GM12864 (cell line): ENCODE measurements around the gene GCSH.
"Not testable (repeated sequence)": the region's sequence is repeated elsewhere in the genome, so short reads cannot be mapped to it uniquely, and the experiment has no call there.

Experiments used
- DNase-seq: peaks from one replicate; pipeline ENCODE4 v3.0.0-alpha.2; 2011; ENCODE audit warnings: low read depth
- H3K4me3 ChIP-seq: 2 replicates; pipeline ENCODE4 v1.5.1; 2011; ENCODE audit warnings: mild to moderate bottlenecking, low read depth, low read length, control low read depth
- TF ChIP-seq, protein P1 (sequence below): IDR thresholded peaks from 2 replicates; pipeline ENCODE4 v1.5.1; 2011; ENCODE audit warnings: low read depth, mild to moderate bottlenecking, moderate library complexity, low read length, control low read depth, inconsistent platforms; ENCODE audit errors: missing control alignments

Gene GCSH

DNA sequence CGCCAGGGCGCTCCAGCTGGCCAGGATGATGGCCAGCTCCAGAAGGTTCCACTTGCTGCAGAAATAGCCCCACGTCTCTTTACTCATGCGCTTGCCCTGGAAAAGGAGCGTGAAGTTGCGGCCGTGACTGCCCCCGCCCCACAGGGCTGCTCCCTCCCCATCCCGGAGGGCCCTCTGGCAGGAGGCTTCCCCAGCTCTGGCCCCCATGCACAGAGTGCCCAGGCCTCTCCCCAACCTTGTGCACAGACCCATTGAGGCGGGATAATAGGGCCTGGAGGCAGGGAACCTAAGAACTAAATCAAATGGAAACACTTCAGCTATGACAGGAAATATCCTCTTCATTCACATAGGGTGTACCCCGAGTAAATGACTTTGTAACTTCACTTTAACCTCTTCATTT, 21.2 kb upstream of the GCSH start:
- TF ChIP-seq, protein P1, sequence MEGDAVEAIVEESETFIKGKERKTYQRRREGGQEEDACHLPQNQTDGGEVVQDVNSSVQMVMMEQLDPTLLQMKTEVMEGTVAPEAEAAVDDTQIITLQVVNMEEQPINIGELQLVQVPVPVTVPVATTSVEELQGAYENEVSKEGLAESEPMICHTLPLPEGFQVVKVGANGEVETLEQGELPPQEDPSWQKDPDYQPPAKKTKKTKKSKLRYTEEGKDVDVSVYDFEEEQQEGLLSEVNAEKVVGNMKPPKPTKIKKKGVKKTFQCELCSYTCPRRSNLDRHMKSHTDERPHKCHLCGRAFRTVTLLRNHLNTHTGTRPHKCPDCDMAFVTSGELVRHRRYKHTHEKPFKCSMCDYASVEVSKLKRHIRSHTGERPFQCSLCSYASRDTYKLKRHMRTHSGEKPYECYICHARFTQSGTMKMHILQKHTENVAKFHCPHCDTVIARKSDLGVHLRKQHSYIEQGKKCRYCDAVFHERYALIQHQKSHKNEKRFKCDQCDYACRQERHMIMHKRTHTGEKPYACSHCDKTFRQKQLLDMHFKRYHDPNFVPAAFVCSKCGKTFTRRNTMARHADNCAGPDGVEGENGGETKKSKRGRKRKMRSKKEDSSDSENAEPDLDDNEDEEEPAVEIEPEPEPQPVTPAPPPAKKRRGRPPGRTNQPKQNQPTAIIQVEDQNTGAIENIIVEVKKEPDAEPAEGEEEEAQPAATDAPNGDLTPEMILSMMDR = no peak
- no peak for DNase-seq
- no peak overlapping the region for H3K4me3 ChIP-seq

DNA sequence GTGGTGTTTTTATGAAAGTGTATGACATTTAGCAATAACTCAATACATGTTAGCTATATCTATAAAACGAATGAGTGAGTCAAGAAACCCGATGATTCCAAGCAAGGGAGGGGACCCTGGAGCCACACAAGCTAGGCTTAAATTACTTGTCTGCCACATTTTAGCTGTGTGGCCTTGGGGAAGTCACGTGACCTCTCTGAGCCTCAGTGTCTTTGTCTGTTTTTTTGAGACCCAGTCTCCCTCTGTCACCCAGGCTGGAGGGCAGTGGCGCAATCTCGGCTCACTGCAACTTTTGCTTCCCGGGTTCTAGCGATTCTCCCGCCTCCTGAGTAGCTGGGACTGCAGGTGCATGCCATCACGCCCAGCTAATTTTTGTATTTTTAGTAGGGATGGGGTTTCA, 20.1 kb upstream of the GCSH start:
- no peak overlapping the region for H3K4me3 ChIP-seq
- no peak for DNase-seq
- TF ChIP-seq, protein P1 = no peak

- TF ChIP-seq, protein P1 = no peak
- no peak for DNase-seq
- no peak overlapping the region for H3K4me3 ChIP-seq
Observed at GRCh38 chr16:81112453-81112852, 16.3 kb upstream of the GCSH start.

- not testable (repeated sequence) for DNase-seq, H3K4me3 ChIP-seq
Observed at GRCh38 chr16:81109274-81109673, 13.1 kb upstream of the GCSH start.

GRCh38 chr16:81107511-81107910, 11.3 kb upstream of the GCSH start:
- TF ChIP-seq, protein P1 = no peak
- DNase-seq = no peak

DNA sequence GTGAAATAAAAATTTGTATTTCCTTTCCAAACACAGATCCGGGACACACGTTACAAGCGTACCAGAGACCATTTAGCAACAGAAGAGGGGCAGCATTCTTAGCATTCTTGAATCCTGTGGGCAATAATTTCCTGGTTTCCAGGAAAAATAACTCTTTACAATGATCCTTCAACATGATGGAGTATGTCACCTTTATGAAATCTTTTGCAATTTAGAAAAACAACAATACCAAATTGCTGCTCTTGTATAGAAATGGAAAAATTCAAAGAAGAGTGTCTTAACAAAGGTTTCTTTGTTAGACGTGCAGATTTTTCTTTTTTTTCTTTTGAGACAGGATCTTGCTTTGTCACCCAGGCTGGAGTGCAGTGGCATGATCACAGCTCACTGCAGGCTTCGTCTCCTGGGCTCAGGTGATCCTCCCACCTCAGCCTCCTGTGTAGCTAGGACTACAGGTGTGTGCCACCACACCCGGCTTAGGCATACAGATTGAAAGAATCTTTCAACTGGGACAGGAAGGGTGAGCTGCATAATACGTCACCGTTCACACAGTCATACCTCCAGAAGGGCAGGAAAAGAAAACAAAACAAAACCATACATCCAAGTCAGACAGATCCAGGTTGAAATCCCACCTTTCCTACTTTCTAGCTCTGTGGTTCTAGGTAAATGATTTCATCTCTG, 10.8 kb upstream of the GCSH start:
- DNase-seq = no peak
- H3K4me3 ChIP-seq = no peak overlapping the region
- TF ChIP-seq, protein P1 = no peak

More at GRCh38 chr16:81107511-81107910, 11.3 kb upstream of the GCSH start:
- H3K4me3 ChIP-seq = no peak overlapping the region

DNA sequence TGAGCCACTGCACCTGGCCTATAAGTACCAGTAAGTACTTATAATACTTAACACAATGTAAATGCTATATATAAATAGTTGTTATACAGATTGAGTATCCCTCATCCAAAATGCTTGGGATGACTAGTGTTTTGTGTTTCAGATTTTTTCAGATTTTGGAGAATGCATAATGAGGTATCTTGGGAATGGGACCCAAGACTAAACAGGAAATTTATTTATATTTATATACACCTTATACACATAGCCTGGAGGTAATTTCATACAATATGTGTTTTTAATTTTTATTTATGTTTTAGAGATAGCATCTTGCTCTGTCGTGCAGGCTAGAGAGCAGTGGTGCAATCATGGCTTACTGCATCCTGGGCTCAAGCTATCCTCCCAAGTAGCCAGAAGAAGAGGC, 9.8 kb upstream of the GCSH start:
- TF ChIP-seq, protein P1 = no peak
- no peak for DNase-seq

DNA sequence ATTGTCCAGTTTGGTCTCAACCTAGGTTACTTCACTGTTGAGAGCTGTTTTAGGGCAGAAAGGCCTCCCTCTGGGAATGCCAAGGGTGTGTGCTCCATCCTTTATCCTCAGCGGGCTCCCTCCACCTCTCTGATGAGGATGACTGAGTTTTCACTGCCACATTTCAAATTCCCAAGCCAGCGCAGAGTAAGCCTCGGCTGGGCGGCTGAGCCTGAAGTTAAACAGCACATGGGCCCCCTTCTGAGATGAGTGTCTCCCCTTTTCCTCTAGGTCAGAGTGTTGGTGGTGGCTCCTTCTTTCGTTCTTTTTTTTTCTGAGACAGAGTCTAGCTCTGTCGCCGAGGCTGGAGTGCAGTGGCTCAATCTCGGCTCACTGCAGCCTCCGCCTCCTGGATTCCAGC, 5.5 kb upstream of the GCSH start:
- TF ChIP-seq, protein P1 = no peak
- no peak overlapping the region for H3K4me3 ChIP-seq

More for the DNA sequence above, 9.8 kb upstream of the GCSH start:
- no peak overlapping the region for H3K4me3 ChIP-seq

More for the DNA sequence above, 5.5 kb upstream of the GCSH start:
- no peak for DNase-seq
